ENCODE data around the gene NLK.

DNA sequence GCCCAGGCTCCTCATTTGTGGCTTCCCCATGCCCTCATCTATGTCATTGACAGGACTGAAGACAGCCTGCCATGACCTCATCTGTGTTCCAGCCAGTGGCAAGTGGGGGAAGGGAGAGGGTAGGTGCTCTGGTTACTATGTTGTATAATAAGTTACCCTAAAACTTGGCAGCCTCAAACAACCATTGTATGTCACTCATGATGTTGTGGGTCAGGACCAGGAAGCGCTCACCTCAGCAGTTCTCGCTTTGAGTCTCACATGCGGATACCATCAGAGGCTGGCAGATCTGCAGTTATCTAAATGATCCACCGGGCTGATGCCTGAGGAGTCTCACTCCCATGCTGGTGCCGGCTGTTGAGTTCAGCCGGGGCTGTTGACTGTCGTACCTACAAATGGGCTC, 187.5 kb downstream of the NLK start:
- TF ChIP-seq, protein P1, sequence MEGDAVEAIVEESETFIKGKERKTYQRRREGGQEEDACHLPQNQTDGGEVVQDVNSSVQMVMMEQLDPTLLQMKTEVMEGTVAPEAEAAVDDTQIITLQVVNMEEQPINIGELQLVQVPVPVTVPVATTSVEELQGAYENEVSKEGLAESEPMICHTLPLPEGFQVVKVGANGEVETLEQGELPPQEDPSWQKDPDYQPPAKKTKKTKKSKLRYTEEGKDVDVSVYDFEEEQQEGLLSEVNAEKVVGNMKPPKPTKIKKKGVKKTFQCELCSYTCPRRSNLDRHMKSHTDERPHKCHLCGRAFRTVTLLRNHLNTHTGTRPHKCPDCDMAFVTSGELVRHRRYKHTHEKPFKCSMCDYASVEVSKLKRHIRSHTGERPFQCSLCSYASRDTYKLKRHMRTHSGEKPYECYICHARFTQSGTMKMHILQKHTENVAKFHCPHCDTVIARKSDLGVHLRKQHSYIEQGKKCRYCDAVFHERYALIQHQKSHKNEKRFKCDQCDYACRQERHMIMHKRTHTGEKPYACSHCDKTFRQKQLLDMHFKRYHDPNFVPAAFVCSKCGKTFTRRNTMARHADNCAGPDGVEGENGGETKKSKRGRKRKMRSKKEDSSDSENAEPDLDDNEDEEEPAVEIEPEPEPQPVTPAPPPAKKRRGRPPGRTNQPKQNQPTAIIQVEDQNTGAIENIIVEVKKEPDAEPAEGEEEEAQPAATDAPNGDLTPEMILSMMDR (IDR thresholded peaks at IDR 0.05), result no peak
- no peak for TF ChIP-seq POLR2A (IDR thresholded peaks at IDR 0.05)
